B cell (primary cell): ENCODE data around the gene DNAH2. TPM values are rescaled to one million over a fixed set of nuclear protein-coding genes. Genes with fewer than 3 reads are reported as not detected.

ENCODE experiments used
- ATAC-seq: fragments of 200-7000 bp; cut with Tn5 transposase; one replicate; pipeline ENCODE4 v1.10.0; 2021; ENCODE audit warnings: low read depth, mild to moderate bottlenecking, moderate number of reproducible peaks, moderate library complexity
- CTCF ChIA-PET: fragments of 350-600 bp; sonication (Branson Sonifier 250); formaldehyde crosslinking; loops from one replicate; lab custom pipeline; 2021; ENCODE audit warnings: antibody characterized with exemption, inconsistent platforms; lab: Charles Lee
- POLR2A ChIA-PET: fragments of 350-600 bp; sonication (Branson Sonifier 250); formaldehyde crosslinking; loops from one replicate; lab custom pipeline; 2021; ENCODE audit warnings: antibody characterized with exemption; lab: Charles Lee
- DNase-seq: peaks from one replicate; pipeline ENCODE4 v3.0.0; 2013
- H2AFZ ChIP-seq: 2 replicates; pipeline ENCODE4 v1.6.1; 2012; ENCODE audit warnings: mild to moderate bottlenecking, low read depth, low read length; ENCODE audit not compliant: insufficient read depth, poor library complexity, severe bottlenecking
- H3K27ac ChIP-seq, 2 donors: 1 replicate in 1 of 2; 2 replicates in 1 of 2; pipeline ENCODE4 v1.5.1; 2012 to 2013; ENCODE audit warnings: low read length in 2 of 2, mild to moderate bottlenecking in 2 of 2, moderate library complexity in 1 of 2
- H3K27me3 ChIP-seq, 4 experiments: fragments of 200-600 bp in 1 of 4; sonication (generic) in 1 of 4; replicated peaks in 1 of 4; 1 replicate in 2 of 4; 2 replicates in 2 of 4; pipeline versions ENCODE4 v1.6.1 to v1.7.0; 2013 to 2016; ENCODE audit warnings: low read length in 3 of 4, mild to moderate bottlenecking in 2 of 4, mixed read lengths in 1 of 4, moderate library complexity in 1 of 4; ENCODE audit not compliant: insufficient read depth in 4 of 4, control insufficient read depth in 3 of 4; ENCODE audit errors: control extremely low read depth in 1 of 4
- H3K36me3 ChIP-seq, 2 experiments: replicated peaks in 1 of 2; 1 replicate in 1 of 2; 2 replicates in 1 of 2; pipeline versions ENCODE4 v1.6.1 to v1.7.1; 2013; ENCODE audit warnings: low read length in 1 of 2; ENCODE audit not compliant: insufficient read depth in 2 of 2, control insufficient read depth in 1 of 2; ENCODE audit errors: control extremely low read depth in 1 of 2, extremely low read depth in 1 of 2
- H3K4me1 ChIP-seq, 2 donors: fragments of 200-600 bp in 1 of 2; sonication (generic) in 1 of 2; 1 replicate in 1 of 2; 2 replicates in 1 of 2; pipeline versions ENCODE4 v1.5.1 to v1.6.1; 2013 to 2017; ENCODE audit warnings: low read length in 2 of 2; ENCODE audit not compliant: control insufficient read depth in 2 of 2, insufficient read depth in 2 of 2
- H3K4me2 ChIP-seq: replicated peaks from 2 replicates; pipeline ENCODE3; 2012; ENCODE audit warnings: mild to moderate bottlenecking, low read depth, low read length; ENCODE audit not compliant: poor library complexity, severe bottlenecking
- H3K4me3 ChIP-seq, 5 experiments: fragments of 200-600 bp in 1 of 5; sonication (generic) in 1 of 5; 1 replicate in 3 of 5; 2 replicates in 2 of 5; pipeline versions ENCODE4 v1.5.1 to v1.7.0; 2011 to 2016; ENCODE audit warnings: low read length in 4 of 5, mild to moderate bottlenecking in 4 of 5, low read depth in 2 of 5, control low read depth in 1 of 5, moderate library complexity in 1 of 5; ENCODE audit not compliant: insufficient read depth in 1 of 5; ENCODE audit errors: control extremely low read depth in 1 of 5, extremely low read depth in 1 of 5
- H3K79me2 ChIP-seq: fragments of 200-600 bp; sonication (generic); one replicate; pipeline ENCODE4 v1.6.0; 2016; ENCODE audit warnings: low read length; ENCODE audit not compliant: control insufficient read depth, insufficient read depth
- H3K9ac ChIP-seq: fragments of 200-600 bp; sonication (generic); 2 replicates; pipeline ENCODE4 v1.6.1; 2017; ENCODE audit warnings: mild to moderate bottlenecking, low read length, moderate library complexity
- H3K9me3 ChIP-seq, 3 donors: one replicate each; pipeline versions ENCODE4 v1.6.1 to v1.7.1; 2013; ENCODE audit warnings: low read length in 2 of 3; ENCODE audit not compliant: control insufficient read depth in 2 of 3, insufficient read depth in 1 of 3; ENCODE audit errors: control extremely low read depth in 1 of 3
- H4K20me1 ChIP-seq: 2 replicates; pipeline ENCODE4 v1.6.0; 2012; ENCODE audit warnings: mild to moderate bottlenecking, low read length; ENCODE audit not compliant: insufficient read depth, control insufficient read depth, poor library complexity, severe bottlenecking
- H3K27ac Mint-ChIP-seq: one replicate; pipeline ENCODE4 v1.8.0; 2021; ENCODE audit warnings: mixed read lengths
- H3K27me3 Mint-ChIP-seq: one replicate; pipeline ENCODE4 v1.8.0; 2021; ENCODE audit warnings: mixed read lengths
- H3K4me1 Mint-ChIP-seq: one replicate; pipeline ENCODE4 v1.8.0; 2021; ENCODE audit warnings: mixed read lengths
- H3K4me3 Mint-ChIP-seq: one replicate; pipeline ENCODE4 v1.8.0; 2021; ENCODE audit warnings: mixed read lengths
- H3K9me3 Mint-ChIP-seq: one replicate; pipeline ENCODE4 v1.8.0; 2022; ENCODE audit warnings: mixed read lengths; ENCODE audit not compliant: insufficient read depth
- CTCF ChIP-seq: fragments of 200-600 bp; IDR thresholded peaks from one replicate; pipeline ENCODE4 v1.8.0; 2022; ENCODE audit warnings: antibody characterized with exemption, mild to moderate bottlenecking
- EZH2 ChIP-seq: IDR thresholded peaks from 2 replicates; pipeline ENCODE4 v1.6.1; 2012; ENCODE audit warnings: borderline replicate concordance, low read depth, mild to moderate bottlenecking, moderate library complexity, low read length; ENCODE audit not compliant: insufficient read depth, poor library complexity, severe bottlenecking
- WGBS: methylation state at CpG from one replicate; pipeline ENCODE4 v1.1.5; 2013; ENCODE audit warnings: missing lambda C conversion rate; ENCODE audit not compliant: insufficient coverage; 5-methylcytosine and 5-hydroxymethylcytosine counted together
- intact Hi-C: fragments of 100-400 bp; cut with micrococcal nuclease; formaldehyde crosslinking; loops from one replicate; pipeline ENCODE4 v1.10.0; 2022
- polyA plus RNA-seq: library from polyadenylated mRNA; depleted of rRNA; stranded (reverse); fragments of >200 nt; gene quantifications from 2 replicates; pipeline ENCODE4 v1.2.3, GENCODE V29; 2012
- total RNA-seq, 2 donors: library from RNA; stranded (reverse); fragments of 120-200 nt in 1 of 2; gene quantifications; 1 replicate in 1 of 2; 2 replicates in 1 of 2; pipeline versions ENCODE4 v1.2.3 to v1.2.4, GENCODE V29; 2013 to 2022

Gene DNAH2
- total and polyA plus RNA-seq, 2 donors (not counting 1 experiment from before 2014, with no cell fraction given), result 0.03 TPM; not detected in 1

- peak; percentile 49 for DNase-seq
Observed at GRCh38 chr17:7849130-7849750, 131.7 kb downstream of the DNAH2 start.

More at GRCh38 chr17:7849130-7849750, 131.7 kb downstream of the DNAH2 start:
- H3K4me2 ChIP-seq, result no peak overlapping the region
- intact Hi-C loops, result loop anchor here (10.0 kb wide), 1 partner anchor 234 kb away; the partner anchor contains the start of gene FXR2
- ATAC-seq, result no peak
- Mint-ChIP-seq H3K27me3 (no peaks in the 10 kb centered on the region), H3K27ac (no peak overlapping the region), H3K4me1 (peaks cover 30% of the 10 kb centered on the region), H3K9me3 (no peaks in the 10 kb centered on the region), H3K4me3 (no peak overlapping the region)
- no peak overlapping the region for H3K4me3 ChIP-seq
- peaks cover 0 to 41% of the 10 kb centered on the region in 2 experiments for H3K36me3 ChIP-seq
- peaks cover 17 to 33% of the 10 kb centered on the region in 2 donors for H3K4me1 ChIP-seq
- CTCF ChIA-PET, result interaction anchor here (0.6 to 4.0 kb wide), 2 partner anchors 15 to 106 kb away, joined by 3 to 49 read pairs; partner anchors contain the start of gene KDM6B
- no peaks in the 10 kb centered on the region for H3K27me3 ChIP-seq
- H3K9me3 ChIP-seq, result no peaks in the 10 kb centered on the region
- POLR2A ChIA-PET, result no interaction called here
- no peak overlapping the region for H3K9ac ChIP-seq
- peaks cover 82% of the 10 kb centered on the region for H4K20me1 ChIP-seq
- H3K27ac ChIP-seq, result no peak overlapping the region
- TF ChIP-seq EZH2, result no peak
- no peak for TF ChIP-seq CTCF
- 98% methylated on average over 35 of the region's 35 CpGs for WGBS
- H3K79me2 ChIP-seq, result peaks cover 31% of the 10 kb centered on the region
- H2AFZ ChIP-seq, result no peak overlapping the region
